C4-2B (cell line): ENCODE measurements around the gene PITPNC1.

ENCODE experiments used
- CTCF ChIP-seq: fragments of 450-650 bp; conservative IDR thresholded peaks from 2 replicates; pipeline ENCODE4 v1.5.1; 2017; ENCODE audit warnings: mild to moderate bottlenecking
- ZFX ChIP-seq: fragments of 450-650 bp; IDR thresholded peaks from 2 replicates; pipeline ENCODE4 v1.6.1; 2017

- TF ChIP-seq CTCF (no peak), ZFX (no peak)
Measured at GRCh38 chr17:67440277-67441051, 63.4 kb downstream of the PITPNC1 start.
